Adipose tissue (tissue), 3 donors: ENCODE data around the gene REG1A. TPM values are rescaled to one million over a fixed set of nuclear protein-coding genes. Genes with fewer than 3 reads are reported as not detected.

ENCODE experiments used
- H3K27ac ChIP-seq: one replicate; pipeline ENCODE4 v1.5.1; 2013; ENCODE audit warnings: low read depth, low read length
- WGBS, 3 donors: extraction: QIAGEN DNeasy Blood & Tissue Kit; methylation state at CpG; one replicate each; pipeline ENCODE4 v1.1.7; 2013; 5-methylcytosine and 5-hydroxymethylcytosine counted together
- polyA plus RNA-seq, 3 donors: library from polyadenylated mRNA; stranded (reverse); fragments of 200-250 nt; gene quantifications; one replicate each; pipeline ENCODE4 v1.2.3, GENCODE V29; 2013
- donor health status: healthy with polysubstance abuse.
- donor health status: Bipolar disorder and iron deficiency.
- donor health status: healthy.

Gene REG1A
- polyA plus RNA-seq, 3 donors = 46.4 to 98,098 (median 51.5) TPM

DNA sequence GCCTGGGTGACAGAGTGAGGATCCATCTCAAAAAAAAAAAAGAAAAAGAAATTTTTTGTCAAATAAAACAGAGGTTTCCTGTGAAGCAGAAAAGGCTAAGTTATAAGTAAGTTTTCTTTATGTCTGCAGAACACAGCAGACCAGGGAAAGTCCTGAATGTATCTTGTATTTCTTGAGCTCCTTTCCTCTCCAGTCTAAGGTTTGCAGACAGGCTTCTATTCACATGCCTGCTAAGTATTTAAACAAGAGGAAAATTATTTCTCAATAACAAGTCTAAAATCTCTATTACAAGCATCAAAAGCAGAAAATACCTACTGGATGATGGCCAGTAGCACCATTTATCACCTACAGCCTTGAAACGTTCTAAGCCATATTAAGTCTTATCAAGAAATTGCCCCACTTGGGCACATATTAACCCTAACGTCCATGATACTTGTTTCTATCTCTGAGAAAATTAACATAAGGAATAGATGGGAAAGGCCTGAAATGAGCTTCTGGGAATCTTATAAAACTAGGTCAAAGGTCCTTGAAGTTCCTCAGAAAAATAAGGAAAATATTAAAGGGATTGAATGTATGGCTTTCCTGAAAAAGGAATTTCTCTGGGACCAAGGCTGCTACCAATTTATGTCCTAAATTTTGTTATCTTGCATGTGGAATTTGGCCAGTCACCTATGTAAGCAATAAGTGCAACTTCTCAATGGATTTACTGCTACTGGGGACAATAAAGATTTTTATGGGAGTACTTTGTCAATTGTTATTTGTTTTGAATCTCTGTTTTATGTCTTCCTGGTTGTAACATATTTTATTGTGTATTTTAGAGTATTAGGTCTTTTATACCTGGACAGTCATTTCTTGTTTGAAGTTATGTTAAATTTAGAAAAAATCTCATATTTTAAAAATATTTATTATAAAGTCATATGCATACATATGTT is 3.0 kb upstream of the REG1A start:
- no peak overlapping the region for H3K27ac ChIP-seq
- 17 to 63% (median 47%) methylated on average over 2 of the region's 2 CpGs for WGBS, 3 donors

GRCh38 chr2:79122676-79123075 is 2.4 kb downstream of the REG1A start:
- no peak overlapping the region for H3K27ac ChIP-seq
- 47 to 94% (median 93%) methylated on average over 2 of the region's 2 CpGs for WGBS, 3 donors

- no peak overlapping the region for H3K27ac ChIP-seq
- 37 to 68% (median 56%) methylated on average over 9 of the region's 9 CpGs for WGBS, 3 donors
Measured at GRCh38 chr2:79124907-79125720, 4.8 kb downstream of the REG1A start.

DNA sequence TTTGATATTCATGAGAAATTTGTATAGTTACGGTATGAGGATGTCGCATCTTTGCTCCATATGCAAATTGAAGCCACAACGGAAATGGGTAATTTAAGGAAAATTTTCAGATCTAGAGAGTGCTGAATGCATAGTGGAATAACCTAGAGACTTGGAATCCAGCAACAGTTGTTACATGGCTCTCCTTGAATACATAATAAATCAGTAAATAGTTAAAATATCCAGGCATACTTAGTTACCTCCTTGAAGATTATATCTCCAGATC is 5.4 kb downstream of the REG1A start:
- 50 to 98% (median 89%) methylated on average over 3 of the region's 3 CpGs for WGBS, 3 donors

GRCh38 chr2:79128406-79128805 is 8.1 kb downstream of the REG1A start:
- 81 to 89% (median 87%) methylated on average over 3 of the region's 3 CpGs for WGBS, 3 donors
- H3K27ac ChIP-seq = no peak overlapping the region

More for the DNA sequence above, 5.4 kb downstream of the REG1A start:
- H3K27ac ChIP-seq = no peak overlapping the region

- H3K27ac ChIP-seq = no peak overlapping the region
- WGBS, 3 donors = 61 to 73% (median 72%) methylated on average over 6 of the region's 6 CpGs
Measured at GRCh38 chr2:79129260-79129659, 9.0 kb downstream of the REG1A start.

DNA sequence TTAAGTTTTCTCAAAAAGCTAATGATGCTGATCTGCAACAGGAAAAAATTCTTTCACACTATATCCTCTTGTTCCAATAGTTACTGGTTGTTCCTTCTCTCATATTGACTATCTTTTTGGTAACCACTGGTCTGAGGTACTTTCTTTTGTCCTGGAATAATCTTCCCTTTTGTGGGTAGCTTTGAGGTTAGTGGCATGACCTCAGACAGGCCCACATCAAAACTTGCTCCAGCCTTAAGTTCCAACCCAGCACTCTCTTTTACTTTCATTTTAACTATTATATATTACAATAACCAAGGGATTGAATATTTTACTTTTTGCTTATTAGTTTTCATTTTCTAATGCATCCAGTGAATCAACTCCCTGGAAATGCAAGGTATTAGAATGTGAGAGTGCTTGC is 9.5 kb downstream of the REG1A start:
- no peak overlapping the region for H3K27ac ChIP-seq

- no peak overlapping the region for H3K27ac ChIP-seq
- 33 to 82% (median 79%) methylated on average over 4 of the region's 4 CpGs for WGBS, 3 donors
Measured at GRCh38 chr2:79131687-79132086, 11.4 kb downstream of the REG1A start.

DNA sequence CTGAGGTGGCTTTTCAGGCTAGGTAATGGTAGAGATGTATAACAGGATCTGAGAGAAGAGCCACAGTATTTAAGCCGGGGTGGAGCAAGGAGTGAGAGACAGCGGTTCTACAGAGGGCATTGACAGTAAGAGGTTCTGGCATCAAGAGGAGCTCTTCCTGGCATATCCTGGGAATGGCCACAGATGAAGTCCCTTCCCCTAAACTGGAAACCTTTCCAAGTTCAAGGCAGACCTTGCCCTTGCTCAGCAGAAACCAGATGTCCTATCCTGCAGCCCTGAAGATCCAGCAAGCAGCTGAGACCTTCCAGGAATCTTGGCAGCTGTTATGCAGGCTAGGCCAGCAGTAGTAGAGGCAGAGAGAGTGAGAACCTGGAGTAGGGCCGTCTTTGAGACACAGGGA is 18.1 kb downstream of the REG1A start:
- H3K27ac ChIP-seq = no peak overlapping the region
- 69 to 89% (median 80%) methylated on average over 3 of the region's 3 CpGs for WGBS, 3 donors

- H3K27ac ChIP-seq = no peak overlapping the region
Measured at GRCh38 chr2:79139423-79139822, 19.1 kb downstream of the REG1A start.

DNA sequence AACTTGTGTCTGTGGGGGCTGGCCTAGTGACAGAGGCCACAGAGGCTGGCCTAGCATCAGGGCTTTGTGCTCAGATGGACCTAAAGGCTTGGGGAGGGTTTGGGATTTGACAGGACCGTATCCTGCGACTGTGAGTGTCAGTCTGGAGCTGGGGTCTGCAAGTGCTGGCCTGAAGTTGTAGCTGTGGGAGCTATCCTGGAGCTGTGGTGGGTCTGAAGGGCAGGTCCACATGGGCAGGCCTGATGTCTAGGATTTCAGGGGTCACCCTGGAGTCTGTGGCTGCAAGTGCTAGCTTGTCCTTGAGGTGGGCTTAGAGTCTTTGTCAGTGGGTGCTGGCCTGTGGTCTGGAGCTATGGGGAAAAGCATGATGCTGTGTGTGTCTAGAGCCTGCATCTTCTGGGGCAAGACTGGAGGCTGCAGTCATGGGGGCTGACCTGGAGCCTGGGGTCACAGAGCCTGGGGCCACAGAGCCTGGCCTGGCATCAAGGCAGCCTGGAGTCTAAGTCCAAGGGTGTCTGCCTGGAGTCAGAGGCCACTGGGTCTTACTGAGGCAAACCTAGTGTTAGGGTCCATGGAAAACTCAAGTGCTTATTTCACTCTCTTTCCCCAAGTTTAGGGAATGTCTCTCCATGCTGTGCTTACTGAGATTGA is 35.7 kb downstream of the REG1A start:
- H3K27ac ChIP-seq = no peak overlapping the region
- WGBS, 3 donors = 83 to 96% (median 89%) methylated on average over 2 of the region's 2 CpGs

DNA sequence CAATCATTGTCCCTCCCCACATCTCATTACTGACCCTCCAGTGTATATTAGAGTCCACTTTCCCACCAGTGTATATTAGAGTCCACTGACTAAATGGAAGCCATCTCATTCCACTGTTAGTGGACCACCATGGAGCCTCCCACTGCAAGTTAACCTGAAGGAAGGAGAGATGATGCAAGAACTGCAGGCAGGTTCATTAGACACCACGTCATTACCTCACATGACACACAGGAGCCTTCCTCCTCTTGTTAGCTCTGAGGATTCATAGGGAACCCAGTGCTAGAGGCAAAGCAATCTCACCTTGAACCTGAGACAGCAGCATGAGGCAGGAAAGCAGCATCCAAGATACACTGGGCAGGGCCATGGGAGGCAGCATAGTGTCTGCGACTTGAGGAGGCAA is 38.7 kb downstream of the REG1A start:
- no peak overlapping the region for H3K27ac ChIP-seq
- WGBS, 3 donors = 64 to 85% (median 72%) methylated on average over 2 of the region's 2 CpGs

GRCh38 chr2:79159653-79160052 is 39.4 kb downstream of the REG1A start, which contains the start of gene REG3A:
Gene REG3A (minus strand): TSS chr2:79159753. CDS start chr2:79159405, 348 bp downstream.
- no peak within 1 kb of the TSS for H3K27ac ChIP-seq

GRCh38 chr2:79162132-79162531 is 41.8 kb downstream of the REG1A start:
- 16 to 61% (median 58%) methylated on average over 2 of the region's 2 CpGs for WGBS, 3 donors
- H3K27ac ChIP-seq = no peak overlapping the region

- WGBS, 3 donors = 31 to 96% (median 95%) methylated on average over 1 of the region's 1 CpG
- no peak overlapping the region for H3K27ac ChIP-seq
Measured at GRCh38 chr2:79162801-79163200, 42.5 kb downstream of the REG1A start.

GRCh38 chr2:79171348-79171958 is 51.2 kb downstream of the REG1A start:
- no peak overlapping the region for H3K27ac ChIP-seq
- WGBS, 3 donors = 53 to 83% (median 80%) methylated on average over 2 of the region's 2 CpGs
